ENCODE measurements around the gene MRPL58. TPM values are rescaled to one million over a fixed set of nuclear protein-coding genes. Genes with fewer than 3 reads are reported as not detected.
A peak's percentile ranks its signal among the peaks of the same experiment; 100 is the strongest.

The MRPL58 gene
- total RNA-seq, 1 experiment from 2014 or later = 195 TPM

GRCh38 chr17:75006653-75007052 lies 5.8 kb upstream of the MRPL58 start:
- no peak overlapping the region for H3K27ac ChIP-seq (ENCODE audit: low read length)
- BruUV-seq (replicated peaks) = no TSS peak
- H3K9ac ChIP-seq (ENCODE audit: low read length) = no peak overlapping the region
- peaks cover 15% of the 10 kb centered on the region for H3K4me1 ChIP-seq (ENCODE audit: insufficient read depth, low read length)
- ChIA-PET CTCF (interaction anchor here (1.1 to 1.5 kb wide), 2 partner anchors 19 to 45 kb away, joined by 4 to 5 read pairs; no protein-coding TSS in a partner anchor), POLR2A (ENCODE audit: unreplicated experiment) (interaction anchor here (0.6 kb wide), 1 partner anchor 17 kb away, joined by 3 read pairs; no protein-coding TSS in a partner anchor)
- no peak overlapping the region for H3K4me3 ChIP-seq (ENCODE audit: low read length)
- no peaks in the 10 kb centered on the region for H4K20me1 ChIP-seq (ENCODE audit: low read length)
- H3K27me3 ChIP-seq (ENCODE audit: low read length) = no peaks in the 10 kb centered on the region
- H3K79me2 ChIP-seq (ENCODE audit: low read length) = no peaks in the 10 kb centered on the region
- H2AFZ ChIP-seq (ENCODE audit: low read length) = no peak overlapping the region
- DNase-seq (peak; percentile 26), ATAC-seq (no peak)
- no peaks in the 10 kb centered on the region for H3K9me2 ChIP-seq (replicated peaks; ENCODE audit: low read length)
- H3K9me3 ChIP-seq (ENCODE audit: low read length) = no peaks in the 10 kb centered on the region
- H3K4me2 ChIP-seq (ENCODE audit: low read length) = no peak overlapping the region
- H3K36me3 ChIP-seq (ENCODE audit: low read depth, low read length) = peaks cover 3% of the 10 kb centered on the region; the same call in 1 of the 2 replicates
- no peak for TF ChIP-seq EZH2 (IDR thresholded peaks at IDR 0.05; ENCODE audit: low read length, unreplicated experiment)
- TF ChIP-seq, protein P1, sequence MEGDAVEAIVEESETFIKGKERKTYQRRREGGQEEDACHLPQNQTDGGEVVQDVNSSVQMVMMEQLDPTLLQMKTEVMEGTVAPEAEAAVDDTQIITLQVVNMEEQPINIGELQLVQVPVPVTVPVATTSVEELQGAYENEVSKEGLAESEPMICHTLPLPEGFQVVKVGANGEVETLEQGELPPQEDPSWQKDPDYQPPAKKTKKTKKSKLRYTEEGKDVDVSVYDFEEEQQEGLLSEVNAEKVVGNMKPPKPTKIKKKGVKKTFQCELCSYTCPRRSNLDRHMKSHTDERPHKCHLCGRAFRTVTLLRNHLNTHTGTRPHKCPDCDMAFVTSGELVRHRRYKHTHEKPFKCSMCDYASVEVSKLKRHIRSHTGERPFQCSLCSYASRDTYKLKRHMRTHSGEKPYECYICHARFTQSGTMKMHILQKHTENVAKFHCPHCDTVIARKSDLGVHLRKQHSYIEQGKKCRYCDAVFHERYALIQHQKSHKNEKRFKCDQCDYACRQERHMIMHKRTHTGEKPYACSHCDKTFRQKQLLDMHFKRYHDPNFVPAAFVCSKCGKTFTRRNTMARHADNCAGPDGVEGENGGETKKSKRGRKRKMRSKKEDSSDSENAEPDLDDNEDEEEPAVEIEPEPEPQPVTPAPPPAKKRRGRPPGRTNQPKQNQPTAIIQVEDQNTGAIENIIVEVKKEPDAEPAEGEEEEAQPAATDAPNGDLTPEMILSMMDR (conservative IDR thresholded peaks at IDR 0.05; ENCODE audit: low read depth, low read length) = 0 out of 2 replicates have a peak, but pooled peaks have one; percentile 24
- no peak for TF ChIP-seq EZH2phosphoT487 (IDR thresholded peaks at IDR 0.05; ENCODE audit: borderline replicate concordance, low read length)
- peaks cover 3% of the 10 kb centered on the region for H3F3A ChIP-seq (ENCODE audit: low read length, unreplicated experiment)
- intact Hi-C loops (cut with micrococcal nuclease) = loop anchor here (1.0 kb wide), 1 partner anchor 45 kb away; no protein-coding TSS in a partner anchor

DNA sequence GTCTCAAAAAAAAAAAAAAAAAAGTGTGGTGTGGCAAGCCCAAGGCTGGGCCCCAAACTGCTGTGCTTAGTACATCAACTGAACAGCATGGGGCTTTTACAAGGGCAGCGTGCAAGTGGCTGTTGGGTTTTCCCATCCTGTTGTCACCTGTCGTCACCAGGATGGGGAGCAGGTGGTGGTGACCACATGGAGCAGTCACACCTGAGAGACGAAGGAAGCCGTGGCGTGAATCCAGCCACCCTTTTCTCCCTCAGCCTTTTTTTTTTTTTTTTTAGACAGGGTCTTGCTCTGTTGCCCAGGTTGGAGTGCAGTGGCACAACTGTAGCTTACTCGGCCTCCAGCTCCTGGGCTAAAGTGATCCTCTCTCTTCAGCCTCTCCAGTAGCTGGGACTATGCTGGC lies 4.1 kb upstream of the MRPL58 start:
- no peak for TF ChIP-seq EZH2 (IDR thresholded peaks at IDR 0.05; ENCODE audit: low read length, unreplicated experiment)
- TF ChIP-seq, protein P1 (conservative IDR thresholded peaks at IDR 0.05; ENCODE audit: low read depth, low read length) = no peak
- TF ChIP-seq EZH2phosphoT487 (IDR thresholded peaks at IDR 0.05; ENCODE audit: borderline replicate concordance, low read length) = no peak
- no peaks in the 10 kb centered on the region for H3K9me3 ChIP-seq (ENCODE audit: low read length)
- no peak overlapping the region for H3K9ac ChIP-seq (ENCODE audit: low read length)
- no peaks in the 10 kb centered on the region; the same call in 1 of the 2 replicates for H3K36me3 ChIP-seq (ENCODE audit: low read depth, low read length)
- H3K4me1 ChIP-seq (ENCODE audit: insufficient read depth, low read length) = peaks cover 24% of the 10 kb centered on the region
- no peak overlapping the region for H2AFZ ChIP-seq (ENCODE audit: low read length)
- H4K20me1 ChIP-seq (ENCODE audit: low read length) = no peaks in the 10 kb centered on the region
- H3K27ac ChIP-seq (ENCODE audit: low read length) = no peak overlapping the region
- H3K4me3 ChIP-seq (ENCODE audit: low read length) = no peak overlapping the region
- ChIA-PET POLR2A (ENCODE audit: unreplicated experiment) (no interaction called here), CTCF (no interaction called here)
- intact Hi-C loops (cut with micrococcal nuclease) = no loop called here
- no peaks in the 10 kb centered on the region for H3K9me2 ChIP-seq (replicated peaks; ENCODE audit: low read length)
- peaks cover 8% of the 10 kb centered on the region for H3K79me2 ChIP-seq (ENCODE audit: low read length)
- no peaks in the 10 kb centered on the region for H3K27me3 ChIP-seq (ENCODE audit: low read length)
- H3F3A ChIP-seq (ENCODE audit: low read length, unreplicated experiment) = peaks cover 4% of the 10 kb centered on the region
- no TSS peak for BruUV-seq (replicated peaks)
- no peak for ATAC-seq
- DNase-seq = no peak
- H3K4me2 ChIP-seq (ENCODE audit: low read length) = no peak overlapping the region

- peaks cover 15% of the 10 kb centered on the region for H3K79me2 ChIP-seq (ENCODE audit: low read length)
- DNase-seq (peak; percentile 46), ATAC-seq (peak; percentile 7)
- no peaks in the 10 kb centered on the region; the same call in 1 of the 2 replicates for H3K36me3 ChIP-seq (ENCODE audit: low read depth, low read length)
- no TSS peak for BruUV-seq (replicated peaks)
- H3K27me3 ChIP-seq (ENCODE audit: low read length) = no peaks in the 10 kb centered on the region
- H2AFZ ChIP-seq (ENCODE audit: low read length) = no peak overlapping the region
- H3K4me1 ChIP-seq (ENCODE audit: insufficient read depth, low read length) = peaks cover 30% of the 10 kb centered on the region
- ChIA-PET POLR2A (ENCODE audit: unreplicated experiment) (interaction anchor here (0.6 kb wide), 1 partner anchor 32 kb away, joined by 3 read pairs; no protein-coding TSS in a partner anchor), CTCF (interaction anchor here (0.7 to 1.2 kb wide), 2 partner anchors 47 to 192 kb away, joined by 3 read pairs; no protein-coding TSS in a partner anchor)
- no peaks in the 10 kb centered on the region for H3K9me3 ChIP-seq (ENCODE audit: low read length)
- intact Hi-C loops (cut with micrococcal nuclease) = loop anchor here (1.0 kb wide), 1 partner anchor 21 kb away; no protein-coding TSS in a partner anchor
- no peak overlapping the region for H3K9ac ChIP-seq (ENCODE audit: low read length)
- H4K20me1 ChIP-seq (ENCODE audit: low read length) = no peaks in the 10 kb centered on the region
- H3K27ac ChIP-seq (ENCODE audit: low read length) = no peak overlapping the region
- no peaks in the 10 kb centered on the region for H3K9me2 ChIP-seq (replicated peaks; ENCODE audit: low read length)
- 0 out of 2 replicates have a peak overlapping the region, but pooled peaks have one; percentile 20 for H3K4me2 ChIP-seq (ENCODE audit: low read length)
- H3K4me3 ChIP-seq (ENCODE audit: low read length) = no peak overlapping the region
- TF ChIP-seq, protein P1 (conservative IDR thresholded peaks at IDR 0.05; ENCODE audit: low read depth, low read length) = no peak
- TF ChIP-seq EZH2 (IDR thresholded peaks at IDR 0.05; ENCODE audit: low read length, unreplicated experiment) = no peak
- TF ChIP-seq EZH2phosphoT487 (IDR thresholded peaks at IDR 0.05; ENCODE audit: borderline replicate concordance, low read length) = no peak
- H3F3A ChIP-seq (ENCODE audit: low read length, unreplicated experiment) = peaks cover 4% of the 10 kb centered on the region
Observed at GRCh38 chr17:75009139-75009724, 3.2 kb upstream of the MRPL58 start.

Measured in PC-3 (cell line).